Left hindlimb (tissue), 1 donor: ENCODE data around the gene RBM5.

Source experiments
- DNase-seq: peaks from one replicate; pipeline ENCODE4 v3.0.0-alpha.2; 2018

RBM5 gene

DNA sequence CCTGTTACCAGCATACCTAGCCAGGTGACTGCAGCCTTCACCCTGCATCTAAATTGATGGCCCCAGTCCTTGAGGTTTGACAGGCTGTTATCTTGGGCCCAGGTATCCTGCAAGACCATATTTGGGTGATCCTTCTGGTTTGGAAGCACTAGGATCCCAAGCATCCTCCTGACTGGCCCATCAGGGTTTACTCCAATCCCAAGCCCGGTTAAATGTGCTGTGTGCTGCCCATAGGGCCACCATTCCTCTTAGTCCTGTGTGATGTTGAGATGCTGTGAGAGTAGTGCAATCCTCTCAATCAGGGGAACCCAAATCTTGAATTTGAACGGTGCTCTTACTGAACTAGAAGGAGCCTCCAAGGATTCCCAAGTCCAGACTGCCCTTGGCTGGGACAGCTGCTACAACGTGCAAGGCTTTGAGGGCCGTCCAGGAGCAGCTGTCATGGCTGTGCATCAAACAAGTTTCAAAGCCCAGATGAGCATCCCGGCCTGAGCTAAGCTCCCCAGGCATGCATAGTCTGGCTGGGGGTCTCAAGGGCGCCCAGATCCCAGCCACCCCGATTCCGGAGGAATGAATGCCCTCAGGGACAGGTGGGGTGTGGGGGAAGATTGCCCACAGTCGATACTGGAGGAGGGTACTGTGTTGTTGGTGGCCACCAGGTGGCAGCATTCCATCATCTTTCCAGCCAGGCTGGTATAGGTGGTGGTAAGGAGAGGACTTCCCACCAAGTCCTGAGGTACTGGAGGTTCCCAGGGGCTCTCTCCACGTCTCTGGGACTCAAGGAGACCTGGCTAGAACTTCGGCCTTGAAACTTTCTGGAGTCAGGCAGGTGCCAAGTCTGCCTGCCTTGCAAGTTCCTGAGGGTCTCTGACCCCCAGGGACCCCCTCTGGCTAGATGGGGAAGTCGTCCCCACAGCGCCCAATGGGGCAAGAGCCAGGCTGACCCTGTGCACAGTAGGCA lies 32.6 kb downstream of the RBM5 start:
- peak; percentile 85 for DNase-seq

DNA sequence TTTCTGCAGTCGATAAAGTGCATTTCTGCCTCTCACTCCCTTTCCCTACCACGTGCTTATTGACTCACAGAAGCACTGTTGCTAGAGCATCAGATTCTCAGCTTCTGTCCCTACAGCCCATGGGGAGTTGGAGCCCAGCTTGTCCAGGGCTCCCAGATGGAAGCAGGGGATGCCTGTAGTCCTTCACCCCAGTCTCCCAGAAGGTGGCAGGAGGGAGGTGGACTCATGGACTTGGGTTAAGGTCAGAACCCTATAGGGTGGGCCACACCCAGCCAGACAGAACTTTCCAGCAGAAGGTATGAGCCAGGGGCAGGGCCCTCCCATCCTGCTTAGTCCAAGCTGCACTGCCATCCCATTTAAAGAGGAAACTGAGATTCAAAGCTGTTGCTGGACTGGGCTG lies 33.4 kb downstream of the RBM5 start:
- no peak for DNase-seq

DNA sequence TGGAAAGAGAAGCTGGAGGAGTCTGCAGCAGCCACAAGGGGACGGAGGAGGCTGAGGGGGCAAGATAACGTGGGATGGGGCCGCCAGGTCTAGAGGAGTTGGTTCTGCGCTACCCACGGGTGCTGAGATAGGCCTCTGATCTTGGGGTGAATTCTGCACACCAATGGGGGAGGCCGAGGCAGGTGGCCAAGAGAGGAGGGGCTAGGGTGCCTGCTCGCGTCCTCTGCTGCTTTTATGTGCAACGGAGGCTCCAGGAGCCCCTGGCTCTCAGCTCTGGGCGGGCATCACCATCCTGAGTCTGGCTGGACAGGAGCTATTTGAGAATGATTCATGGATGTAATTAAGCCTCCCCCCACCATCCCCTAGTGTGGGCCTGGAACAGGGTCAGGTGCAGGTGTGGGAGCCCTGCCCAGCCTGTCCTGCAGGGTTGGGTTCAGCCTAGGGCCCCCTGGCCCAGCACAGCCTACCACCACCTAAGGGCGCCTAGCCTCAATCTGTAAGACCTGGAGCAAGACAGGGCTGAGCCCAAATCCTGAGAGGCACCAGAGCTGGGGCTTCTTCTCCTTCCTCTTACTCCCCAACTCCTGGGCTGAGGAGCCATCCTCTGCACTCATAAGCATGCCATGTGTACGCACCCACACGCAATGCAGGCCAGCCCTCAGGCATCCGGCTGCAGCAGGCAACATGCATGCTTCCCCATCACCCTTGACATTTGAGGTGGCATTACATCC lies 34.1 kb downstream of the RBM5 start:
- DNase-seq: no peak

DNA sequence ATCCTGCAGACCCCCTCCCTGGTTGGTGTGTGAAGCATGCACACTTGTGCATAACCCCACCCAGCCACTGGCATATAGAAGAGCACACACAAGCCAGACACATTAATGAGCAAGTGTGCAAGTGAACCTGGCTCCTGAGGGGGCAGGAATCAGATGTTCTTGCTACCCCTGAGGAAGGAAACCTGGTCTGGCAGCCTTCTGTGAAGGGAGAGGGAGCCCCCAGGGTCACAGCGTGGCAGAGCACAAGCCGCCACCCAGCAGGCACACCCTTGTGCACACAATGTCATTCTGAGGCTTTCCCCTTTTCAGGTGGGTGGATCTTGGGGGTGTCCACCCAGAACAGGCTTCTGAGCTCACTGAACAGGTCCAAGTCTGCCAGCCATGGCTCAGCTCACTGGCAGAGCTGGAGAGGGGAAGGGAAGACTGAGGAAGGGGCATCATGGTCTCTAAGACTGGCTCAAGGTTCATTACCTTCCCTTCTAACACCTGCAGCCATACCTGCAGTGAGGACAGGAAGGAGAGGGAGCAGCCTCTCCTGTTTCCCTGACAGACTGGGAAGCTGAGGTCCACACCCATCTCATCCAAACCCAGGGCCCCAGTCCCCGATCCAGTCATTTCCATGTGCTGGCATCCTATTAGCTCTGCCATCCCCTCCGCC lies 34.8 kb downstream of the RBM5 start:
- DNase-seq: no peak

- peak; percentile 73 for DNase-seq
Observed at GRCh38 chr3:50124052-50124799, 35.5 kb downstream of the RBM5 start.

GRCh38 chr3:50124800-50125178 lies 36.1 kb downstream of the RBM5 start:
- peak; percentile 70 for DNase-seq

- DNase-seq: no peak
Observed at GRCh38 chr3:50125541-50126286, 37.0 kb downstream of the RBM5 start.

GRCh38 chr3:50126287-50127211 lies 37.8 kb downstream of the RBM5 start:
- DNase-seq: no peak

DNA sequence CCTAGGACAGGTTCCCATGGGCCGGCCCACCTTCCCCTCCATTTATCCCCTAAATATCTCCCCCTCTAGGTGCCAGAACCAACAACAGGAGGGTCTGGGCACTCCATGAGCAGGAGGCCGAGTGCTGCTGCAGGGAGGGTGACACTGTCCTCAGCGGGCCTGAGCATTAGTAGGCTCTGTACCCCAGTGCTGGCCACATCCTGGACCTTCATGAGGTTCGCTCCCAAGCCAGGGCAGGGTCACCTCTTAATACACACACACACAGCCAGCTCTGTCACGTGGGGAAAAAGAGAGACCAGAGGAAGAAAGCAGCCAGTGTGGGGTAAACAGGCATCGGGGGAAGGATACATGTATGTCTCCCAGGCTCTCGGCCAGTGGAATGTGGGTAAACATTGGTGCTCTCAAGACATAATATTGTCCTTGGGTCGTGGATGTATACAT lies 38.6 kb downstream of the RBM5 start:
- no peak for DNase-seq

- DNase-seq: no peak
Observed at GRCh38 chr3:50128001-50128400, 39.3 kb downstream of the RBM5 start.

- DNase-seq: no peak
Observed at GRCh38 chr3:50130436-50130835, 41.7 kb downstream of the RBM5 start.

DNA sequence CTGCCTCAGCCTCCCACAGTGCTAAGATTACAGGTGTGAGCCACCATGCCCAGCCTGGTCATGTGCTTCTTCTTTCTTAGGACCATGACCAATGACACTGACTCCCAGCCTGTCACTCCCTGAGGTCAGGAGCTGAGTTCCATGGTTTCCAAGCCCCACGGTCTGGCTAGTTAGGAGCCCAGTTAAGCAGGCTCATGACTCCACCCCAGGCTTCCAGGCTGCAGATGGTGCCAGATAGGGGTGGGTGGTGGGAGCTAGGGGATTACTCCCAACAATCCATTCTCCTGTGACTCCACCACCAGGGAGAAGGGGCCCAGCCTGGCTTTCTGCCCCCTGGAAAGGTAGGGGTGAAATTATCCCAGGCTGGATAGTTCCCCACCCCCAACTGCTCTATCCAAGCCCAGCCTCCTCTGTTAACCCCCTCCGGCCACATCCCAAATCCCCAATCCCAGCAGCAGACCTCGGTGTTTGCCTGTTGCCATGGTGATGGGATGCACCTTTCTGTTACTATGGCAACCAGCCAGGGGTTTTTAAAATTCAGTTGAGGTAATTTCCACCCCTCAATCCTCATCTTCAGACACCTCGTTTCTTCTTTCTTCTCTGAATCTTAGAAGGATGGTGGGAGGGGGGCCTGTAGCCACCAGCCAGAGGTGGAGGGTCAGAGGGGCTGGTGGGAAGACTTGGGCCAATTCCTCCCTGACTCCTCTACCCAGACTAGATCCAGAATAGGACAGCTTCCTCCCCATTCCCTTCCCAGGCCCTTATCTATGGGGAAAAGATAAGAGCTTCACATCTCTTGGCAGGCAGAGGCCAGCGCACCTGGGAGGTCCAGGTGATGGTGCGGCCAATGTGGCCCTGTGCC lies 43.9 kb downstream of the RBM5 start:
- peak; percentile 13 for DNase-seq

GRCh38 chr3:50133283-50133615 lies 44.5 kb downstream of the RBM5 start:
- DNase-seq: peak; percentile 6

DNA sequence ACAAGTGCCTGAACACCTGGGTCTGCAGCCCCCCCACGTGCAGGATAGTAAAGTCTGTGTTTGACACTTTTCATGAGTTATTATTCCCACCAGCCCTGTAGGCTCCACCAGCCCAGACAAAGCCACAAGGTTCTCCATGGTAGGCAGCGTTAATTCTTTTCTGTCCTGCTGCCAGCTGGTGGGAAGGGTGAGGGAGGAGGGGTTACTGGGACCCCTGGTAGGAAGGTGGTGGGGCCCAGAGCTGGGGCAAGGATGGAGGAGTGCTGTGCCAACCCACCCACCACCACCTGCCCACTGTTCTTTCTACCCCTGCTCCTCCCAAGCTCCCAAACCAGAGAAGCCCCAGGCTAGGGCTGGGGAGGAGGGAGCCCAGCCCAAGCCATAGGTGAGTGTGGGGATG lies 45.6 kb downstream of the RBM5 start:
- DNase-seq: peak; percentile 15

DNA sequence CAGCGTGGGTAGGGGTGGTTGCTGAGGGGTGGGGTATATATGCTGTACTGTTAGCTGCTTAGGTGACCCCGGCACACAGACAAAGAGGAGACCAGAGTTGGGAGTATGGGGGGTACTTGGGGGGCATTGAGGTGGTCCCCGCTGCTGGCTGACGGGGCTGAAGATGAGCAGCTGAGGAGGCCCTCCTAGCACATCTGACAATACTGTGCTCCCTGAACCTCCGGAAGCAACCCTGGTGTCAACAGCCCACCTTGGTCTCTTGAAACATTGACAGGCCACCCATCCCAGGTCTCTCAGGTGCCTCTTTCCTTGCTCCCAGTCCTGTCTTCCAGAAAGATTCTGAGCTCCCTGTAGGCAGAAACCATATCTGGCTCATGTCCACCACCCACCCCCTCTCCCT lies 47.2 kb downstream of the RBM5 start:
- no peak for DNase-seq

GRCh38 chr3:50136714-50137405 lies 48.1 kb downstream of the RBM5 start:
- no peak for DNase-seq

GRCh38 chr3:50137531-50137930 lies 48.8 kb downstream of the RBM5 start:
- DNase-seq: no peak

- DNase-seq: no peak
Observed at GRCh38 chr3:50138266-50139200, 49.8 kb downstream of the RBM5 start.
